Breast epithelium (tissue), 3 donors: ENCODE results near the gene KIF3B.

ENCODE experiments used
- POLR2A ChIP-seq: fragments of 450-650 bp; IDR thresholded peaks from one replicate; pipeline ENCODE4 v1.6.1; 2016; ENCODE audit warnings: antibody characterized with exemption, mild to moderate bottlenecking, moderate library complexity
- TF ChIP-seq, protein P1 (sequence below), 3 donors: fragments of 450-650 bp; IDR thresholded peaks; one replicate each; pipeline ENCODE4 v1.5.1; 2016 to 2017; ENCODE audit warnings: antibody characterized with exemption in 3 of 3, mild to moderate bottlenecking in 3 of 3, moderate library complexity in 3 of 3

DNA sequence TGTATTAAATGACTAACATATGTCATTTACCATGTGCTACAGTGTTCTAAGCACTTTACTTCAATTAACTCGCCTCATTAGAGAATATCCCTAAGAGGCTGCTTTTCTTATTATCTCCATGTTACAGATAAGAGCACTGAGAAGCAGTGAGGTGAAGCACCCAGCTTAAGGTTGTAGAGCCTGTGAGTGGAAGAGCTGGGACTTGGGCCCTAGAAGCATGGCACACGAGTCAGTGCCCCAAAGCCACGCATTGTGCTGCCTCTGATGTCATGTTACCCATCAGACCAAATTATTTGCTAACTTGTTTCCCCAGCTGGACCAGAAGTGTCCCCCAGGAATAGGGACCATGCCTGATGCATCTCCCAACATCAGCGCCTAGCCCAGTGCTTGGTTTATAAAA, 35.6 kb upstream of the KIF3B start:
- TF ChIP-seq, protein P1, sequence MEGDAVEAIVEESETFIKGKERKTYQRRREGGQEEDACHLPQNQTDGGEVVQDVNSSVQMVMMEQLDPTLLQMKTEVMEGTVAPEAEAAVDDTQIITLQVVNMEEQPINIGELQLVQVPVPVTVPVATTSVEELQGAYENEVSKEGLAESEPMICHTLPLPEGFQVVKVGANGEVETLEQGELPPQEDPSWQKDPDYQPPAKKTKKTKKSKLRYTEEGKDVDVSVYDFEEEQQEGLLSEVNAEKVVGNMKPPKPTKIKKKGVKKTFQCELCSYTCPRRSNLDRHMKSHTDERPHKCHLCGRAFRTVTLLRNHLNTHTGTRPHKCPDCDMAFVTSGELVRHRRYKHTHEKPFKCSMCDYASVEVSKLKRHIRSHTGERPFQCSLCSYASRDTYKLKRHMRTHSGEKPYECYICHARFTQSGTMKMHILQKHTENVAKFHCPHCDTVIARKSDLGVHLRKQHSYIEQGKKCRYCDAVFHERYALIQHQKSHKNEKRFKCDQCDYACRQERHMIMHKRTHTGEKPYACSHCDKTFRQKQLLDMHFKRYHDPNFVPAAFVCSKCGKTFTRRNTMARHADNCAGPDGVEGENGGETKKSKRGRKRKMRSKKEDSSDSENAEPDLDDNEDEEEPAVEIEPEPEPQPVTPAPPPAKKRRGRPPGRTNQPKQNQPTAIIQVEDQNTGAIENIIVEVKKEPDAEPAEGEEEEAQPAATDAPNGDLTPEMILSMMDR (IDR thresholded peaks at IDR 0.05): no peak
- TF ChIP-seq POLR2A: no peak
